IMR-90 (cell line): Measurements from ENCODE around the gene SLFN12L. TPM values are rescaled to one million over a fixed set of nuclear protein-coding genes. Genes with fewer than 3 reads are reported as not detected.

Source experiments
- ATAC-seq: fragments of 200-7000 bp; cut with Tn5 transposase; 2 replicates; pipeline ENCODE4 v1.9.1; 2020; ENCODE audit warnings: low read depth, mild to moderate bottlenecking, moderate library complexity
- BruUV-seq: library from RNA; stranded (reverse); fragments of 400-500 nt; replicated peaks from 2 replicates; lab custom pipeline; 2021; lab: Mats Ljungman, UMichigan
- CTCF ChIA-PET: fragments of 300-600 bp; formaldehyde crosslinking; extraction: SDS; loops from one replicate; lab custom pipeline; 2021; ENCODE audit warnings: antibody characterized with exemption; lab: Yijun Ruan, JAX
- POLR2A ChIA-PET: fragments of 300-600 bp; sonication (Branson Sonifier 250); formaldehyde crosslinking; loops from one replicate; lab custom pipeline; 2022; ENCODE audit warnings: antibody characterized with exemption; ENCODE audit not compliant: unreplicated experiment; lab: Charles Lee
- DNase-seq: peaks from one replicate; pipeline ENCODE4 v3.0.0; 2013
- H2AFZ ChIP-seq: replicated peaks from 2 replicates; pipeline ENCODE3; 2013; ENCODE audit warnings: low read length, mild to moderate bottlenecking; ENCODE audit not compliant: poor library complexity
- H2AK5ac ChIP-seq: 2 replicates; pipeline ENCODE4 v1.6.1; 2013; ENCODE audit warnings: low read depth, low read length, inconsistent platforms
- H2AK9ac ChIP-seq: replicated peaks from 2 replicates; pipeline ENCODE3; 2013; ENCODE audit warnings: mild to moderate bottlenecking, low read depth, low read length, moderate library complexity; ENCODE audit not compliant: poor library complexity
- H2BK120ac ChIP-seq: 2 replicates; pipeline ENCODE4 v1.6.1; 2013; ENCODE audit warnings: low read depth, low read length, inconsistent platforms
- H2BK15ac ChIP-seq: 3 replicates; pipeline ENCODE4 v1.6.1; 2013; ENCODE audit warnings: low read depth, low read length, inconsistent platforms
- H2BK20ac ChIP-seq: 2 replicates; pipeline ENCODE4 v1.6.1; 2013; ENCODE audit warnings: low read depth, mild to moderate bottlenecking, inconsistent platforms, low read length, moderate library complexity
- H2BK5ac ChIP-seq: 2 replicates; pipeline ENCODE4 v1.6.1; 2013; ENCODE audit warnings: mild to moderate bottlenecking, low read depth, low read length, inconsistent platforms; ENCODE audit not compliant: poor library complexity, severe bottlenecking
- H3K14ac ChIP-seq: replicated peaks from 2 replicates; pipeline ENCODE4 v1.6.1; 2013; ENCODE audit warnings: low read depth, low read length, inconsistent platforms
- H3K18ac ChIP-seq: 2 replicates; pipeline ENCODE4 v1.6.1; 2013; ENCODE audit warnings: low read depth, low read length, control low read depth
- H3K23ac ChIP-seq: 2 replicates; pipeline ENCODE4 v1.6.1; 2013; ENCODE audit warnings: low read depth, low read length, inconsistent platforms
- H3K27ac ChIP-seq: 2 replicates; pipeline ENCODE4 v1.5.1; 2013; ENCODE audit warnings: mild to moderate bottlenecking, control low read depth, low read length; ENCODE audit not compliant: insufficient read depth
- H3K27me3 ChIP-seq: 2 replicates; pipeline ENCODE4 v1.6.1; 2013; ENCODE audit warnings: low read length; ENCODE audit not compliant: control insufficient read depth, insufficient read depth
- H3K36me3 ChIP-seq: 2 replicates; pipeline ENCODE4 v1.6.1; 2013; ENCODE audit warnings: low read length, mixed read lengths; ENCODE audit not compliant: control insufficient read depth, insufficient read depth
- H3K4ac ChIP-seq: 2 replicates; pipeline ENCODE4 v1.6.1; 2013; ENCODE audit warnings: low read depth, low read length, inconsistent platforms
- H3K4me1 ChIP-seq: 2 replicates; pipeline ENCODE4 v1.6.1; 2013; ENCODE audit warnings: low read length, mixed read lengths; ENCODE audit not compliant: control insufficient read depth, insufficient read depth
- H3K4me2 ChIP-seq: 2 replicates; pipeline ENCODE4 v1.6.1; 2013; ENCODE audit warnings: low read depth, mild to moderate bottlenecking, control low read depth, low read length, moderate library complexity
- H3K4me3 ChIP-seq: 2 replicates; pipeline ENCODE4 v1.5.1; 2013; ENCODE audit warnings: low read depth, mild to moderate bottlenecking, control low read depth, low read length, moderate library complexity; ENCODE audit not compliant: insufficient read depth
- H3K56ac ChIP-seq: 2 replicates; pipeline ENCODE4 v1.6.1; 2013; ENCODE audit warnings: low read length, inconsistent platforms; ENCODE audit not compliant: insufficient read depth; ENCODE audit errors: extremely low read depth
- H3K79me1 ChIP-seq, 2 experiments: 2 replicates each; pipeline ENCODE4 v1.6.1; 2013; ENCODE audit warnings: low read length in 2 of 2, inconsistent platforms in 1 of 2, low read depth in 1 of 2
- H3K9ac ChIP-seq: 2 replicates; pipeline ENCODE4 v1.6.1; 2013; ENCODE audit warnings: low read depth, low read length, control low read depth
- H3K9me1 ChIP-seq: 2 replicates; pipeline ENCODE4 v1.6.1; 2013; ENCODE audit warnings: low read length, inconsistent platforms; ENCODE audit not compliant: insufficient read depth
- H3K9me3 ChIP-seq: 2 replicates; pipeline ENCODE4 v1.6.1; 2013; ENCODE audit warnings: low read length; ENCODE audit not compliant: control insufficient read depth, insufficient read depth
- H4K20me1 ChIP-seq: 2 replicates; pipeline ENCODE4 v1.6.1; 2013; ENCODE audit warnings: low read length, inconsistent platforms; ENCODE audit not compliant: insufficient read depth
- H4K5ac ChIP-seq: 2 replicates; pipeline ENCODE4 v1.6.1; 2013; ENCODE audit warnings: mild to moderate bottlenecking, low read depth, low read length, control low read depth
- H4K8ac ChIP-seq, 2 experiments: 2 replicates each; pipeline ENCODE4 v1.6.1; 2013; ENCODE audit warnings: low read depth in 2 of 2, low read length in 2 of 2, control low read depth in 1 of 2, inconsistent platforms in 1 of 2
- H4K91ac ChIP-seq: 2 replicates; pipeline ENCODE4 v1.6.1; 2013; ENCODE audit warnings: low read depth, low read length, inconsistent platforms; ENCODE audit not compliant: insufficient read depth
- BHLHE40 ChIP-seq: fragments of 150-350 bp; IDR thresholded peaks from 2 replicates; pipeline ENCODE4 v1.6.1; 2016; ENCODE audit warnings: mild to moderate bottlenecking, low read depth, low read length
- CHD1 ChIP-seq: IDR thresholded peaks from 2 replicates; pipeline ENCODE4 v1.6.1; 2012; ENCODE audit warnings: low read depth, low read length, improper control_type of control experiment
- FOS ChIP-seq: fragments of 150-350 bp; IDR thresholded peaks from 2 replicates; pipeline ENCODE4 v1.6.1; 2016; ENCODE audit warnings: low read depth, low read length
- MAZ ChIP-seq: IDR thresholded peaks from 2 replicates; pipeline ENCODE4 v1.6.1; 2012; ENCODE audit warnings: low read depth, mild to moderate bottlenecking, low read length, improper control_type of control experiment, moderate library complexity, borderline replicate concordance
- MXI1 ChIP-seq: IDR thresholded peaks from 2 replicates; pipeline ENCODE4 v1.6.1; 2012; ENCODE audit warnings: low read depth, mild to moderate bottlenecking, low read length, moderate library complexity, borderline replicate concordance
- NFE2L2 ChIP-seq: fragments of 150-350 bp; IDR thresholded peaks from 2 replicates; pipeline ENCODE4 v1.6.1; 2016; ENCODE audit warnings: low read depth, mild to moderate bottlenecking, low read length
- RCOR1 ChIP-seq: IDR thresholded peaks from 2 replicates; pipeline ENCODE4 v1.6.1; 2012; ENCODE audit warnings: mild to moderate bottlenecking, low read length, improper control_type of control experiment; ENCODE audit not compliant: insufficient replicate concordance
- RFX5 ChIP-seq: IDR thresholded peaks from 2 replicates; pipeline ENCODE4 v1.8.0; 2012; ENCODE audit warnings: low read depth, mild to moderate bottlenecking, low read length, moderate library complexity
- SMC3 ChIP-seq: fragments of 150-350 bp; IDR thresholded peaks from 2 replicates; pipeline ENCODE4 v1.6.1; 2016; ENCODE audit warnings: low read depth, mild to moderate bottlenecking, antibody characterized with exemption, low read length, moderate library complexity
- WGBS, 2 experiments: methylation state at CpG; one replicate each; pipeline versions ENCODE4 v1.1.5 to v1.1.7; 2013; ENCODE audit warnings: missing lambda C conversion rate in 2 of 2; ENCODE audit not compliant: insufficient read length in 1 of 2; ENCODE audit errors: extremely low coverage in 2 of 2; 5-methylcytosine and 5-hydroxymethylcytosine counted together
- dilution Hi-C: fragments of 300-500 bp; cut with HindIII; formaldehyde crosslinking; loops from one replicate; pipeline ENCODE4 v1.14.3; 2018; ENCODE audit warnings: low sequenced_read_pairs; ENCODE audit not compliant: unreplicated experiment
- in situ Hi-C: fragments of 300-500 bp; cut with MboI; formaldehyde crosslinking; loops from 3 replicates; pipeline ENCODE4 v1.14.3; 2019; ENCODE audit warnings: low sequenced_read_pairs, inconsistent platforms, mixed read lengths
- intact Hi-C: fragments of 100-400 bp; cut with micrococcal nuclease; formaldehyde crosslinking; loops from 2 replicates; pipeline ENCODE4 v1.10.0; 2022
- polyA plus RNA-seq, 3 experiments: library from polyadenylated mRNA; depleted of rRNA; stranded (reverse); fragments of >200 nt; gene quantifications; 2 replicates each; pipeline ENCODE4 v1.2.3, GENCODE V29; 2012; ENCODE audit warnings: low replicate concordance in 1 of 3
- total RNA-seq: library from RNA; depleted of rRNA; stranded (reverse); fragments of >200 nt; gene quantifications from 2 replicates; pipeline ENCODE4 v1.2.3, GENCODE V29; 2012
- TF ChIP-seq, protein P1 (sequence below): fragments of 150-350 bp; IDR thresholded peaks from 2 replicates; pipeline ENCODE4 v1.6.1; 2017; ENCODE audit warnings: mild to moderate bottlenecking, antibody characterized with exemption, low read length, low read depth
- TF ChIP-seq, protein P2 (sequence below): conservative IDR thresholded peaks from 2 replicates; pipeline ENCODE4 v1.5.1; 2012; ENCODE audit warnings: mild to moderate bottlenecking, low read depth, low read length, improper control_type of control experiment

The SLFN12L gene
- total and polyA plus RNA-seq, 2 of the 4 experiments (the other 2 are of a cell fraction), result 0.18 TPM; not detected in 1

DNA sequence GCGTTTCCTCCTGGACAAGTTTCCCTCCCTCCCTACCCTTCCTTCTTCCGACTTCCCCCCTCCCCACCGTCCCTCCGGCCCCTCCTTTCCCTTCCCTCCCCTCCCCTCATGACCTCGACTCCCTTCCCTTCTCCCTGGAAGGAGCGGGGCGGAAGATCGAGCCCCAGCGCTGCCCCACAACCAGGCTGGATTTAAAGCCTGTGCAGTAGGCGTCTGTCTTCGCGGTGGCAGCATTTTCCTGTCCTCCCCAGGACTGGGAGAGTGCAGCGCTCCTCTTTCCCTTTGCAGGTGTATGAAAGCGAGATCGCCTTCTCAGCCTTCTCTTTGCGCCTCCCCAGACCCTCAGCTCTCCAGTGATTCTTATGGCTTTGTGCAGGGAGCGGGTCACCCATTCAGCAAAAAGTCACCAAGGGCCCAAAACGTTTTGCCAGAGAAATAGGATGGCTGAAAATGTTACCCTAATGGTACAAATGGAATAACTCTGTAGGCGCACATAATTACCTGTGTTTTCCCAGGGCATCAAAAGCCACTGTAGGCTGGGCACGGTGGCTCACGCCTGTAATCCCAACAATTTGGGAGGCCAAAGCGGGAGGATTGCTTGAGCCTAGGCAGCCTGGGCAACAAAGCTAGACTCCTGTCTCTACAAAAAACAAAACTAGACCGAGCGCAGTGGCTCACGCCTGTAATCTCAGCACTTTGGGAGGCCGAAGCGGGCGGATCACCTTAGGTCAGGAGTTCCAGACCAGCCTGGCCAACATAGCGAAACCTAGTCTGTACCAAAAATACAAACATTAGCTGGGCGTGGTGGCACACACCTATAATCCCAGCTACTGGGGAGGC lies 40.8 kb downstream of the SLFN12L start (continued):
- no peak for TF ChIP-seq NFE2L2

- Histone ChIP-seq H3K36me3 (no peaks in the 10 kb centered on the region), H2BK5ac (no peak overlapping the region), H3K56ac (no peak overlapping the region), H2AK9ac (no peak overlapping the region), H3K4me3 (no peak overlapping the region), H2AK5ac (no peak overlapping the region), H3K4ac (no peak overlapping the region), H3K27ac (no peak overlapping the region), H4K91ac (no peak overlapping the region), H3K79me1 (no peaks in the 10 kb centered on the region), H3K14ac (no peak overlapping the region), H2BK120ac (no peak overlapping the region), H4K8ac (no peak overlapping the region), H3K9me3 (peaks cover 7% of the 10 kb centered on the region; the same call in 1 of the 2 replicates), H3K4me1 (no peaks in the 10 kb centered on the region), H3K27me3 (peaks cover 54% of the 10 kb centered on the region), H3K18ac (no peak overlapping the region), H4K5ac (no peak overlapping the region), H3K9ac (no peak overlapping the region), H2AFZ (no peak overlapping the region), H3K23ac (no peak overlapping the region), H3K4me2 (no peak overlapping the region), H4K20me1 (no peaks in the 10 kb centered on the region), H2BK20ac (no peak overlapping the region), H2BK15ac (no peak overlapping the region), H3K9me1 (no peaks in the 10 kb centered on the region)
- DNase-seq, result no peak
- TF ChIP-seq RCOR1, result no peak
- no peak for TF ChIP-seq CHD1
- TF ChIP-seq FOS, result no peak
- TF ChIP-seq BHLHE40, result no peak
- TF ChIP-seq, protein P1, sequence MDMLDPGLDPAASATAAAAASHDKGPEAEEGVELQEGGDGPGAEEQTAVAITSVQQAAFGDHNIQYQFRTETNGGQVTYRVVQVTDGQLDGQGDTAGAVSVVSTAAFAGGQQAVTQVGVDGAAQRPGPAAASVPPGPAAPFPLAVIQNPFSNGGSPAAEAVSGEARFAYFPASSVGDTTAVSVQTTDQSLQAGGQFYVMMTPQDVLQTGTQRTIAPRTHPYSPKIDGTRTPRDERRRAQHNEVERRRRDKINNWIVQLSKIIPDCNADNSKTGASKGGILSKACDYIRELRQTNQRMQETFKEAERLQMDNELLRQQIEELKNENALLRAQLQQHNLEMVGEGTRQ, result no peak
- TF ChIP-seq, protein P2, sequence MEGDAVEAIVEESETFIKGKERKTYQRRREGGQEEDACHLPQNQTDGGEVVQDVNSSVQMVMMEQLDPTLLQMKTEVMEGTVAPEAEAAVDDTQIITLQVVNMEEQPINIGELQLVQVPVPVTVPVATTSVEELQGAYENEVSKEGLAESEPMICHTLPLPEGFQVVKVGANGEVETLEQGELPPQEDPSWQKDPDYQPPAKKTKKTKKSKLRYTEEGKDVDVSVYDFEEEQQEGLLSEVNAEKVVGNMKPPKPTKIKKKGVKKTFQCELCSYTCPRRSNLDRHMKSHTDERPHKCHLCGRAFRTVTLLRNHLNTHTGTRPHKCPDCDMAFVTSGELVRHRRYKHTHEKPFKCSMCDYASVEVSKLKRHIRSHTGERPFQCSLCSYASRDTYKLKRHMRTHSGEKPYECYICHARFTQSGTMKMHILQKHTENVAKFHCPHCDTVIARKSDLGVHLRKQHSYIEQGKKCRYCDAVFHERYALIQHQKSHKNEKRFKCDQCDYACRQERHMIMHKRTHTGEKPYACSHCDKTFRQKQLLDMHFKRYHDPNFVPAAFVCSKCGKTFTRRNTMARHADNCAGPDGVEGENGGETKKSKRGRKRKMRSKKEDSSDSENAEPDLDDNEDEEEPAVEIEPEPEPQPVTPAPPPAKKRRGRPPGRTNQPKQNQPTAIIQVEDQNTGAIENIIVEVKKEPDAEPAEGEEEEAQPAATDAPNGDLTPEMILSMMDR, result no peak
- no peak for TF ChIP-seq RFX5
- no peak for TF ChIP-seq MXI1
- no peak for TF ChIP-seq NFE2L2
- no peak for TF ChIP-seq SMC3
- no peak for TF ChIP-seq MAZ
- intact Hi-C loops (no loop called here), dilution Hi-C loops (no loop called here), in situ Hi-C loops (no loop called here)
- ATAC-seq, result no peak
- ChIA-PET CTCF (no interaction called here), POLR2A (no interaction called here)
- WGBS, 2 experiments, result no CpG with 5 or more reads among the region's 2 CpGs
- BruUV-seq, result no TSS peak
Observed at GRCh38 chr17:35493040-35493439, 44.4 kb downstream of the SLFN12L start.
